ENCODE measurements around the gene MLXIPL.
"Not testable (repeated sequence)": the region's sequence is repeated elsewhere in the genome, so short reads cannot be mapped to it uniquely, and the experiment has no call there.

Gene MLXIPL

DNA sequence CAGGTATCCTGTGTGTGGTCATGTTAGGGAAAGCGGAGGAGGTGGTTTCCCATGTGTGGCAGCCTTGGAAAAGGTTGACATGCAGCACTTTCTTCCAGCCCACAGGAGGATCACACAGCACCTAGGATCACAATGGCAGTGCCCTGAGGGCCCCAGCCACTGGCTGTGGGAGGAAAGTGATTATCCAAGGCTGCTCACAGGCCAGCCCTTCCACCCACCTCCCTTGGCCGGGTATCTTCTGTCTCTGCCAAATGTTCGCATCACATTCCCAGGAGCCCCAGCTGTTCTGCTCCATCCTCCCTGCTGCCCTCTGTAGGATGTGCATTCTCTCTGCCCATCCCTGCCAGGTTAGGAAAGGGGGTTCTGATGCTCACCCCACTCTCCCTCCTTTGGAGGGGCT, 2.5 kb upstream of the MLXIPL start:
- H3K4me3 ChIP-seq (ENCODE audit: low read length): no peak overlapping the region
- DNase-seq (ENCODE audit: low read depth): no peak
- TF ChIP-seq, protein P1, sequence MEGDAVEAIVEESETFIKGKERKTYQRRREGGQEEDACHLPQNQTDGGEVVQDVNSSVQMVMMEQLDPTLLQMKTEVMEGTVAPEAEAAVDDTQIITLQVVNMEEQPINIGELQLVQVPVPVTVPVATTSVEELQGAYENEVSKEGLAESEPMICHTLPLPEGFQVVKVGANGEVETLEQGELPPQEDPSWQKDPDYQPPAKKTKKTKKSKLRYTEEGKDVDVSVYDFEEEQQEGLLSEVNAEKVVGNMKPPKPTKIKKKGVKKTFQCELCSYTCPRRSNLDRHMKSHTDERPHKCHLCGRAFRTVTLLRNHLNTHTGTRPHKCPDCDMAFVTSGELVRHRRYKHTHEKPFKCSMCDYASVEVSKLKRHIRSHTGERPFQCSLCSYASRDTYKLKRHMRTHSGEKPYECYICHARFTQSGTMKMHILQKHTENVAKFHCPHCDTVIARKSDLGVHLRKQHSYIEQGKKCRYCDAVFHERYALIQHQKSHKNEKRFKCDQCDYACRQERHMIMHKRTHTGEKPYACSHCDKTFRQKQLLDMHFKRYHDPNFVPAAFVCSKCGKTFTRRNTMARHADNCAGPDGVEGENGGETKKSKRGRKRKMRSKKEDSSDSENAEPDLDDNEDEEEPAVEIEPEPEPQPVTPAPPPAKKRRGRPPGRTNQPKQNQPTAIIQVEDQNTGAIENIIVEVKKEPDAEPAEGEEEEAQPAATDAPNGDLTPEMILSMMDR (conservative IDR thresholded peaks at IDR 0.05; ENCODE audit: low read depth, low read length): peak; percentile 9

DNA sequence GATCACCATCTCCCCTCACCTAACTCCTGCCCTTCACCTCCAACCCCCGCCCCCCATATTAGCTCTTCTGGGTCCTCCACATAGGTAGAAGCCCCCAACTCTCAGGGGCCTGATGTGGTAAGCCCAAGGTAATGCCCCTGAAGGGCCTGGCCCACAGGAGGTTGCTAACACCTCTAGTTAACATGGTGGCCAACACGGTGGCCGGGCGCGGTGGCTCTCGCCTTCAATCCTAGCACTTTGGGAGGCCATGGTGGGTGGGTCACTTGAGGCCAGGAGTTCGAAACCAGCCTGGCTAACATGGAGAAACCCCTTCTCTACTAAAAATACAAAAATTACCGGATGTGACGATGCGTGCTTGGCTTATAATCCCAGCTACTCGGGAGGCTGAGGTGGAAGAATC, 954 bp upstream of the MLXIPL start:
- DNase-seq (ENCODE audit: low read depth): no peak
- no peak overlapping the region for H3K4me3 ChIP-seq (ENCODE audit: low read length)
- TF ChIP-seq, protein P1 (conservative IDR thresholded peaks at IDR 0.05; ENCODE audit: low read depth, low read length): no peak

DNA sequence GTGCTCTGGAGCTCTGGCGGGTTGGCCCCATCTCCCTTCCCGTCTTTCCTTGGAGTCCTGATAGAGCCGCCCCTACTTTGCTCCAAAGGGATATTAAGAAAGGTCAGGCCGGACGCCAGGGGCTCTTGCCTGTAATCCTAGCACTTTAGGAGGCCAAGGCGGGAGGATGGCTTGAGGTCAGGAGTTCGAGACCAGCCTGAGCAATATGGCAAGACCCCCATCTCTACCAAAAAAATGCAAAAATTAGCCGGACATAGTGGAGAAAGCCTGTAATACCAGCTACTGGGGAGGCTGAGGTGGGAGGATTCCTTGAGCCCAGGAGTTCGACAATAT, 313 bp upstream of the MLXIPL start:
- TF ChIP-seq, protein P1 (conservative IDR thresholded peaks at IDR 0.05; ENCODE audit: low read depth, low read length): no peak
- no peak overlapping the region for H3K4me3 ChIP-seq (ENCODE audit: low read length)
- DNase-seq (ENCODE audit: low read depth): no peak

DNA sequence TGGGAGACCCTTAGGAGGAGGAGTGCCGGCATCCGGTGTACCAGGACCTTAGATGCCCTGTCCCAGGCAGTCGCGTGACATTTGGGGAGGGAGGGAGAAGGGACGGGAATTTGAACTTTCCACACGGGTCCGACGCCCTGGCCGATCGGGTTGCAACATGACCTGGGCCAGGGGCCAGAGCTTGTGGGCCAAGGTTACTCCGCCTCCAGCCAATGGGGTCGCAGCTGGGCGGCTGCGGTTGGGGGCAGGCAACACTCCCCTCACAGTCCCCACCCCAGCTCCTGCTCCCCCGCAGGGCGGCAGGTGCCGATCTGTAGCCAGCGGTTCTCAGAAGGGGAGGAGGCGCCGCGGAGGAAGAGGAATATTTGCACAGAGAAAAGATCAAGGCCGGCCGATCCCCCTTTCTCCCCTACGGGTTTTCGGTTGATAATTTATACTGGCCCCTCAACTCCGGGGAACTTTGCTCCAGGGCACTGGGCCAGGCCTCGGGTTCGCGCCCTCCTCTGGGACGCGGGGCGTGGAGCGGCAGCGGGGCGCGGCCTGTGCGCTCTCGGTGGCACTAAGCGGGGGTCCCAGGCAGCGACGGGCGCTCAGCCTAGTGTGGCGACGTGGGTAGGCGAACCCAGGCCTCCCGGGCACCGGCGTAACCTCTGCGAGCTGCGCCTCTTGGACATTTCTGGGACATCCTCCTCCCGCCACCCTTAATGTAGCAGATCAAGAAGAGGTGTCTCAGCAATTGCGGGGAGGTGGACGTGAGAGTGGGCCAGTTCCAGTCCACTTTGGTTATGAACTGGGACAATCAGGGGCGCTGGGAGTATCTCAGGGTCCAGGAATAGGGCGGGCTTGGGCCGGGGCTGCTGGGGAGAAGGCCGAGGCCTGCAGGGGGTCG, 1.2 kb downstream of the MLXIPL start:
- DNase-seq (ENCODE audit: low read depth): no peak
- no peak overlapping the region for H3K4me3 ChIP-seq (ENCODE audit: low read length)
- TF ChIP-seq, protein P1 (conservative IDR thresholded peaks at IDR 0.05; ENCODE audit: low read depth, low read length): no peak

DNA sequence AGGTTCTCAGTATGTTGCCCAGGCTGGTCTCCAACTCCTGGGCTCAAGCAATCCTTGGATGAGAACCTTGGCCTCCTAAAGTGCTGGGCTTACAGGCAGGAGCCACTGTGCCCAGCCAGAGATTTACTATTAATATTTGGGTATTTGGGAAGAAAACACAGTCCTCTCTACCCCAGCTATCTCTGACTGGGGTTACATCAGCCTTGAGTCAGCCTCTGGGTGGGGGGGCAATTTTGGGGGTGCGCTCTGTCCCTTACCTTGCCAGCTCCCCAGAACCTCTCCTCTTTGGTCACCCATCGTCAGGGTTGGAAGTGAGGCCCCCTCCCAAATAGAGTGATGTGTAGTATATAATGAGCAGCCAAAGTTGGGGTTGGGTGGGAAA, 1.8 kb downstream of the MLXIPL start:
- TF ChIP-seq, protein P1 (conservative IDR thresholded peaks at IDR 0.05; ENCODE audit: low read depth, low read length): no peak
- no peak overlapping the region for H3K4me3 ChIP-seq (ENCODE audit: low read length)
- DNase-seq (ENCODE audit: low read depth): no peak

DNA sequence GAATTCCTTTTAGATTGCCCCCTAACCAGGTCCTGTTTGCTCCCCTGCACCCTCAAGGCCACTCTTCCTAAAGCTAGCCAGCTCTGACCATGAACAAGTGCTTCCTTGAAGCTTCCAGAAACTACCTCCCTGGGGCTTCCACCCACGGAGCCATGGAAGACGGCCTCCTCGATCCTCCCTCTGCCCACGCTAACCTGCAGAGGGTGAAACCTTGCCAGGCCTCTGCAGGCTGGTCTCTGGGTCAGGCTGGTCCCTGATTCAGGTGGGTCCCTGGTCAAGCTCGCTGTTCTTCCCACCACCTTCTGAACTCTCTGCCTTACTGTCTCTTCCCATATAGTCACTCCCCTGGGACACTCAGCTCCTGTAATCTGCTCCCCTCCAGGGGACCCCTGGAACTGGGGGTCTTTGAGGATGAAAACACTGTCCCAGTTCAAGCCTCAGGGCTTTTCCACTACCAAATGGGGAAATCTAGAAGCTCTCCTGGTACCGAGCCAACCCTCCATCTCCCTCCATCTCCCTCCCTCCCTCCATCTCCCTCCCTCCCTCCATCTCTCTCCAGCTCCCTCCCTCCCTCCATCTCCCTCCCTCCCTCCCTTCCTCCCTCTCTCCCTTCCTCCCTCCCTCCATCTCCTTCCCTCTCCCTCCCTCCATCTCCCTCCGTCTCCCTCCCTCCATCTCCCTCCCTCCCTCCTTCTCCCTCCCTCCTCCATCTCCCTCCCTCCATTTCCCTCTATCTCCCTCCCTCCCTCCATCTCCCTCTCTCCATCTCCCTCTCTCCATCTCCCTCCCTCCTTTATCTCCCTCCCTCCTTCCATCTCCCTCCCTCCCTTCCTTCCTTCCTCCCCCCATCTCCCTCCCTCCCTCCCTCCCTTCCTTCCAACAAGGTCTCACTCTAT, 2.9 kb downstream of the MLXIPL start:
- DNase-seq (ENCODE audit: low read depth): no peak
- TF ChIP-seq, protein P1 (conservative IDR thresholded peaks at IDR 0.05; ENCODE audit: low read depth, low read length): no peak
- H3K4me3 ChIP-seq (ENCODE audit: low read length): no peak overlapping the region

DNA sequence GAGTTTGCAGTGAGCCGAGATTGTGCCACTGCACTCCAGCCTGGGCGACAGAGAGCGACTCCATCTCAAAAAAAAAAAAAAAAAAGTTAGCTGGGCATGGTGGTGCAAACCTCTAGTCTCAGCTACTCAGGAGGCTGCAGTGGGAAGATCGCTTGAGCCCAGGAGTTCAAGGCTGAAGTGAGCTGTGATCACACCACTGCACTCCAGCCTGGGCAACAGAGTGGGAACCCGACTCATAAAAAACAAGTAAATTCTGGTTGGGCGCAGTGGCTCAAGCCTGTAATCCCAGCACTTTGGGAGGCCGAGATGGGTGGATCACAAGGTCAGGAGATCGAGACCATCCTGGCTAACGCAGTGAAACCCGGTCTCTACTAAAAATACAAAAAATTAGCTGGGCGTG, 4.9 kb downstream of the MLXIPL start:
- DNase-seq (ENCODE audit: low read depth); H3K4me3 ChIP-seq (ENCODE audit: low read length): not testable (repeated sequence)

Measured in retinal pigment epithelial cell (primary cell).